GM19035 (cell line): ENCODE results near the gene ERC2.

Experiments used
- ATAC-seq: cut with Tn5 transposase; IDR thresholded peaks from one replicate; pipeline ENCODE4 v1.9.1; 2021; ENCODE audit not compliant: unreplicated experiment

The ERC2 gene

DNA sequence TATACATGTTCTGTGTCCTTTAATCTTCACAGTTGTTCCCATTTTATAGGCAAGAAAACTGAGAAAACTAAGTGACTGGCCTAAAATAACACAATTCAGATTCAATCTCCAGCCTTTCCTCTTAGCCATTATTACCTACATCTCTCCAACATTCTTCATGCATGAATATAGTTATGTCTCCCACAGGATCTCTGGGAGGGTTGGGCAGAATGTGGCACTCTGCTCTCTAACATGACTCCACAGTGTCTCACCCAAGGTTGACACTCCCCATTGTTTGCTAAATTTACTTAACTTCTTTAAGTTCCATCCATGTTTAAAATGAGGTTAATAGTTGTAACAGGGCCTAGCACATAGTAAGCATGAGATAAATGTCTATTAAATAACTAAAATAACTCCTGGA lies 276.3 kb downstream of the ERC2 start:
- no peak for ATAC-seq

DNA sequence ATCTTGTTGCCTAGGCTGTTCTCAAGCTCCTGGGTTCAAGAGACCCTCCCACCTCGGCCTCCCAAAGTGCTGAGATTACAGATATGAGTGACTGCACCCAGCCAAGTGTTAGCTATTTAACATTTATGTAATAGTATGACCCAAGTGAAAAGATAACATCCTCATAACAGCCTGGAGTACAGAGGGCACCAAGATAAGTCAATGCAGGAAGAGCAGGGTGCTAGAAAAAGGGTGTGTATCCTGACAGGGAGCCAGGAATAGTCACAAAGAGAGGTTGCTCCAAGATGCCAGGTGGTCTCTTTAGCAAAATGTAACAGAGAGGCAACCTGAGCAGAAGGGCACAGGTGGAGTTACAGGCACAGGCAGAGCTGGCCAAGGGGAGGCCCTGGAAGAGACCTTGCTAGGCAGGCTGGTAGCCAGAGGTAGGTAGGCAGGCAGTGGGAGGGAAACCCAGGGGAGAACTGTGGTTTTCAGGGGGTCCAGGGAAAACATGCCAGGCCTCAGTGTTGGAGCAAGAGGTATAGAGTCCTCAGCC lies 277.4 kb downstream of the ERC2 start:
- ATAC-seq, result no peak

DNA sequence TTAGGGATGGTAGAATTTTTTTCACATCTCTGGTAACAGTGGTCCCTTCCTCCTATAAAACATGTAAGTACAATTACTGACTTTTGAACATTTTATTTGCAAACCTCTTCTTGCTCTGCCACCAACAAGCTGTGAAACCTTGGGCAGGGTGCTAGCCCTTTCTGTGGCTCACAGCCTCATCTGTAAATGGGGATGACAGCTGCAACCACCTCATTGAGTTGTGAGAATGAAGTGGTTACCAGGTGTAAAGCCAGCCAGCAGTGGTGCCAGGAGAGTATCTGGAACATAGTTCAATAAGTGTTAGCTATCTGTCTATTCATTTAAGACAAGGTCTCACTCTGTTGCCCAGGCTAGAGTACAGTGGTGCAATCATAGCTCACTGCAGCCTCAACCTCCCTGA lies 278.1 kb downstream of the ERC2 start:
- no peak for ATAC-seq

DNA sequence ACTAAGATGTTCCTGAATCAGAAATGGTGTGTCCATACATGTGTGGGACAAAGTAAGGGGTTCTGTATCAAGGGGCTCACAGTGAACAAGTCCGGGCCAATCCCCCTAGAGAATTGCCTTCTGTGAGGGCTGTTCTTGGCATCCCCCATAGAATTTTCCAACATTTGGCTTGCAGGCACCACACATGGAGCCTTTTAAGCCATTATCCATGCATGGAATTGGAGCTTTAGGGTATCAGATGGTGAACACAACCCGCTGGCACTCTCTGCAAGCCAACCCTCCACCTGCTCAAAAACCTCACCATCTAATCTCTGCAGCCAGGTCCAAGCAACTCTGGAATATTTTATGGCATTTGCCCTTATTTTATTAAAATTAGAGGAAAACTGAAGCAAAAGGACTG lies 278.7 kb downstream of the ERC2 start:
- no peak for ATAC-seq

DNA sequence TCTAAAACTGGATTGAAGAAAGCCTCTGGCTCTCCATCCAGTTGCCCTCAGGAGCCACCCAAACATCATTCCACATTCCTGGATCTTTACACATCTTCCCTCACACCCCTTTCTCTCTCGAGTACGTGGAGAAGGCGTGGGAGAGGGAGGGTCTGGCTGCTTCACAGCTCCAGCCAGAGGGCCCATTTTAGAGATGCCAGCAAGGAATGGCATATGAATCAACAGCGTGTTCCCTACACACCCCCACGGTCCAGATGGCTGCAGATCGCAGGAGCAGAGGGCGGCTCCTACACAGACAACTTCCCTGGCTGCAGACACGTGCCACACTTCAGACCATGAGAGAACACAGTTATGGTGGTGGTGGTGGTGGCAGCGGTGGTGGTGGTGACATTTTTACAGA lies 280.1 kb downstream of the ERC2 start:
- no peak for ATAC-seq

DNA sequence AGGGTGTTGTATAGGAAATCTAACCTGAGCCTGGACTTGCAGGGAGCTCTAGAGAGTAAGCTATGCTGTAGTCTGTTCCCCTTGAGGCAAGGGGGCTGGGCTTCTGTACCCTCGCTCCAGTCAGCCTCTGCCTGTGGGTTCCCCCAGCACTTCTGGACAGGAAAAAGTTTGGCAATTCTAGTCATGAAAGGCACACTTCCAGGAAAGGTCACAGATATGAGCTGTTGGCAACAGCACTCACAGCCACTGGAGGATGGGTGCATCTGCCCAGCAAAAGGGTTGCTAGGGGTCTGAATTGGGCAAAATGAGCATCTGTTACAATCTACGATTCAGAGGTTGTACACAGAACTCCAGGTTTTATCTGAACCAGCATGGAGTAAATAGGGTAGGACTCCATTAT lies 281.2 kb downstream of the ERC2 start:
- no peak for ATAC-seq

DNA sequence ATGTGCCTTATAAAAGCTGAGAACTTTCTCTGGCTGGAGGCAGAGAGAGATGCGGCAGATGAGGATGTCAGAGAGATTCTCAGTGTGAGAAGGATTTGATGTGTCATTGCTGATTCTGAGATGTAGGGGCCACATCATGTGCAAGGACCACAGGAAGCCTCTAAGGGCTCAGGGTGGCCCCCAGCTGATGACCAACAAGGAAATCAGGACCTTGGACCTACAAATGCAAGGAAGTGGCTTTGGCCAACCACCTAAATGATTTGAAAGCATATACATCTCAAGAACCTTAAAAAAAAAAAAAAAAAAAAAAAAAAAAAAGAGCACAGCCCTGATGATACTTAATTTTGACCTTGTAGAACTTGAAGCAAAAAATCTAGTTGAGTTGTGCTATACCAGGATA lies 282.4 kb downstream of the ERC2 start:
- no peak for ATAC-seq

DNA sequence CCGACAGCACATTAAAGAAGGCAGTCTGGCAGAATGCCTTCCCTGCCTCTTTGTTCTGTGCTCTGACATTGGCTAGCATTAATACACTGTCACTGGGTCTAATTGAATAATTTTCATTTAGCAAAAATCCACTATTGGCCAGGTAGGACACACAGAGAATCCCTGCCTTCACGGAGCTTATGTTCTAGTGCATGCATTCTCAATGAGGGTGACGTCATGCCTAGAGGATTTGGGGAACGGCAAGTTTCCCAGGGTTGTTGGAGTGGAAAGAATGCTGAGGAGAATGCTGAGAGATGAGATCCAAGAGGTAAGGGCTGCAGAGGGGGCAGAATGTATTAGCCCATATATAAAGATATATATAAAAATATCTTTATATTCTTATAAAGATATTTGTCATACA lies 284.7 kb downstream of the ERC2 start:
- ATAC-seq, result no peak

DNA sequence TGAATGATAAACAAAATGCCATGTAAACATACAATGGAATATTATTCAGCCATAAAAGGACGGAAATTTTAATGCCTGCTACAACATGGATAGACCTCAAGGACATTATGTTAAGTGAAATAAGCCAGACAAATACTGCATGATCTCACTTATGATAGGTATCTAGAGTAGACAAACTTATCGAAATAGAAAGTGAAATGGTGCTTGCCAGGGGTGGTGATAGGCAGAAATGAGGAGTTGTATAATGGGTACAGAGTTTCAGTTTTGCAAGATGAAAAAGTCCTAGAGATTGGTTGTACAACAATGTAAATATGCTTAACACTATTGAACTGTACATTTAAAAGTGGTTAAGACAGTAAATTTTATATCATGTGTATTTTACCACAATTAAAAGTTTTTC lies 287.8 kb downstream of the ERC2 start:
- ATAC-seq, result no peak

DNA sequence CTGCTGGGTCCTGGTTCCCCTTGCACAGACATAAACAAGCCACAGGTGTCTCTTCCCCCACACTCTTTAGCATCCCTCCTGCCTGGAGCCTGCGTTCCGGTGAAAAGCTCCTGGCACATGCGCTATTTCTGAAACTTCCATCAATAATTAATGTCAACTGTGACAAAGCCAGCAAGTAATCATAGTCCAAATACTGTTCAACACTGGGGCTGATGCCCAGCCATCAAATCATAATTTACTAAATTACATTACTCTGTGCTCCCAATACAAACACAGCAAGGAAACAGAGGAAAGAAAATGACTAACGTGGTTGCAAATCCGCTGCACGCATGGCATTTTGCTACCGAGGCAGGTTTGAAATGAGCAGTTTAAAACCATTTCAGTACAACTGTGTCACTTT lies 294.7 kb downstream of the ERC2 start:
- ATAC-seq, result no peak

DNA sequence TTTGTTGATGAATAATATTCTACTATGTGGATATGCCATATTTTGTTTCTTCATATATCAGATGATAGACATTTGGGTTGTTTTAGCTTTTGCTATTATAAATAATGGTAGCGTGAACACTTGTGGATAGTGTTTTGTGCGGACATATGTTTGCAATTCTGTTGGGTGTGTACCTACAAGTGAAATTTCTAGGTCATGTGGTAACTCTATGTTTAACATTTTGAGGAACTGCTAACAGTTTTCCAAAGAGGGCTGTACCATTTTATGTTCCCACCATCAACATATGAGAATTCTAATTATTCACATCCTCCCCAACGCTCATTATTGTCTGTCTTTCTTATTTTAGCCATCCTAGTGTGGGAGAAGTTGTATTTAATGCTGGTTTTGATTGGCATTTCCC lies 303.8 kb downstream of the ERC2 start:
- no peak for ATAC-seq

DNA sequence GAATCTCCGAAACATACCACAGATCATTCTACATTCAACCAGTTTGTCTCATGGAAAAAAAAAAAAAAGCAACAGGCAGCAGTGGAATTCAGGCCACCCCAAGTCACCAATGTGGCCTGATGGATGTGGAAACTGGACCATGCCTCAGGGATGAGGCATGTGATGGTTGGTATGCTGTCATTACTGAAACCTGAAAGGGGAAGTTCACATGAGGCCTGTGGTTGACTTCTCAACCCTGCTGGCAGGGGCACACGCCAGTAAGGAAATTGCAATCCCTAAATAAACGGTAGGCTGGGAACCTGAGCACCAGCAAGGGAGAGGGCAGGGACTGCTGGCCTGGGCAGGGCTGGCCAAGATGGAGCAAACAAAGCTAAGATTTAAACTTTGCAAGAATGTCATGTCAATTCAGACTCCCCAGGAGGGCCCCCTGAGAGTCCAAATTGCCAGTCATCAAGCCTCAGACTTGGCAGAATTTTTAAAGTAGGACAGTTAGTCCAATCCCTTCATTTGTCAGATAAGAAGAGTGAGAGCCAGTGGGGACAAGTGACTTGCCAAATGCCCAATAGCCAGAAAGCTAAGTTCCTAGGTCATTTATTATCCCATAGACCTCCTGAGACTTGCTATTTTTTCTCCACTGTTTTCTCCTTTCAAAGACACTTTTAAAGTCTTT lies 310.4 kb downstream of the ERC2 start:
- ATAC-seq, result peak; percentile 58

DNA sequence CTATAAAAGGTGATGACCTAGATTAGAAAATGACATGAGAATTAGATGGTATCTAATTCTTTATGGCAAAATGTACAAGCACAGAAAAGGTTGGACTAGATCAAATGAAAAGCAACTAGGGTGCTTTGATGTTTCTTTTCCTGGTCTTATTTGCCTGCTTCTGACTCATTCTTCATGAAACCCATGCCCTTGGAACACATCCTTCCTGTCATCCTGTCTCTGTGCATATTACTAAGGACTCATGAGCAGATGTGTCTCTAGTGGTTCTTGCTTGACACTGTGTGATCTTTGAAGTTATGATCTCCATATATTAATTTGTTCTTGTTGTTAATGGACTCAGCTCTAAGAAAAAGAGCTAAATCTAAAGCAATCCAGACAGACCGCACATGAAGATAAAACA lies 314.0 kb downstream of the ERC2 start:
- no peak for ATAC-seq

DNA sequence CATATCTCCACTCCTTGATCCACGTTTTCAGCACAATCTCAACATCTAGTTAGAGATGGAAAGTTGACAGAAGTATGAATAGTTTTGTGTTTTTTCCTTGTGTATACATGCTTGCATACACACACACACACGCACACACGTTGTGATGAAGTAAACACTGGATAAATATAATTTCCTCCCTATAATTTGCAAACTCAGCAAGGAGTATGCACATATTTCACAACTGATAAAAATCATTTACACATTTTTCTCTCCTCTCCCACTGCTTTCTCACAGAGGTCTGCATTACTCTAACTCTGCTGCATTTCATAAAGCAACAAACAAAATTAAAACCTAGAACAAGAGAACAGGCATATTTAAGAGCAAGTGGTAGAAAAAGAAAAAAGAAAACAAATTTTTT lies 320.9 kb downstream of the ERC2 start:
- ATAC-seq, result no peak

DNA sequence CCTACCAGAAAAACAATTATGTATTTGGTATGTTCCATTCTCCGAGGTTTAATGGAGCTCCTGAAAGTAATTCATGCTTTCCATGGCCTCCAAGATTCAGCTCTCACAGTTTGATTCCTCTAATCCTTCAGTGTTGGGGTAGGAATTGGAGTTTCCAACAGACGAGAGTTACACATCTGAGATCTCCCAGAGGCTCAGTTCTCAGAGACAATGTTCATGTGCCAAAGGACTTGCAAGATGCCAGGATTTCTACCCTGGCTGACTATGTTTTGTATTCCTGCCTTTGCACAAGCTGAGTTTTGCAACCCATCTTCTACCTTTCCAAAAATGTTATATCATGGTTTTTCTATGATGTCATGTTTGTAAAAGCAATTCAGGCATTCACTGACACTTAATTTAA lies 322.9 kb downstream of the ERC2 start:
- ATAC-seq, result no peak

DNA sequence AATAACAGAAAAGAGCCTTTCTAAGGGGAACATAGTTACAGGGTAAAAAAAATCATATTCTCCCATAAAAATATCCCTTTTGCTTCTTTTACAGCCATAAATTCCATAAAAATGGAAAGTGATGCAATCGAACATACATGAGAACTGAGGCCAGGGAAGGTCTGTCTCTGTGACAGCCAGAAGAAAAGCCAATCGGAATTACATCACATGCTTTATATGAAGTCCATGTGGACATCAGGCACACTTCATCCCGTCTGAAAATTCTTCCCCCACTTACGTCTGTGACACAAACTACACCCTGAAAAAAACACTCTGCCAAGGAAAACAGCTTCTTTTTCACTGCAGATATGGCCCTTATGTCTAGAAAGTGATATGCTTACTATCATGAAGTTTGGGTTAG lies 323.5 kb downstream of the ERC2 start:
- ATAC-seq, result no peak

DNA sequence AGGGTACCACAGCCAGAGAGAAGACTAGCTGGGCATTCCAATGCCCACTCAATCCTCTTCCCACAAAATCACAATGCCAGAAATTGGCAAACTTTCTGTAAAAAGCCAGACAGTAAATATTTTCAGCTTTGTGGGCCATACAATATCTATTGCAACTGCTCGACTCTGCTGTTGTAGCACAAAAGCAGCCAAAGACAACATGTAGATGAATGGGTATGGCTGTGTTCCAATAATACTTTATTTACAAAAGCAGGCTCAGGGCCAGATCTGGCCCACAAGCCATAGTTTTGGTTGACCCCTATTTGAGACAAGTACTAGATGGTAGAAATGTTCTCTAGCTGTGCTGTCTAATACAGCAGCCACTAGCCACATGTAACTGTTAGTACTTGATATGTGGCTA lies 330.9 kb downstream of the ERC2 start:
- no peak for ATAC-seq

DNA sequence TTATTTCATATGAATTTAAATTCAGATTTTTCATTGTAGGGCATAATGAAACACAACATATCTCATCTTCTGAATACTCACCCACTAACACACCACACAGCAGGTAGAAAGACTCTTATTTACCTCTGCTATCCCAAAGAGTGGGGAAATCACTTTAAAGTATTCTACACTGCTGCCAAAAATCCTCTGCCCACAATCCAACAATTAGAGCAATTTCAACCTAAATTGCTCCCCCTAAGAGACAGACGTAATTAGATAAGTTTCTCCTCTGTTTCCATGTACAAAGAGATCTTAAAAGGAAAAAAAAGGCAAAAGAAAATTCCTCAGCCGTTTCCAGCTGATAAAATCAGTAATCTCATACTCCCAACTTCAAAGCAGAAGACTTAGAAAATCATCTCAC lies 331.8 kb downstream of the ERC2 start:
- no peak for ATAC-seq

DNA sequence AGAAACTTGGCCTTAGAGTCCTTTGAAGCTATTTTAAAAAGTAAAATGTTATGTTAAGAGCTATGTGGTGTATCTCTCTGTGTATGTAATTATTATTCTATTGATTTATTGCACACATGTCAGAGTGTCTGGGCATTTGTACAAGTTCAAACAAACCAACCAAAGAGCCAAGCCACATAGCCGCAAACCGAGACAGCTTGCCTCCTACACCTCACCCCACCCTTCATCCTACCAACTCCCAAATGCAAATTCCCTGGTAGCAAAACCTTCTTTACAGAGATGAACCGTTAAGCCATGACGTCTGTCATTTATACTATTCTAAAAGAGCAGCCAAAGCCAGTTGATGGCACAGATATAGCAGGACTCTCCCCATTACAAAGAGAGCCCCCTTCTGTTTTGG lies 332.3 kb downstream of the ERC2 start:
- ATAC-seq, result no peak

DNA sequence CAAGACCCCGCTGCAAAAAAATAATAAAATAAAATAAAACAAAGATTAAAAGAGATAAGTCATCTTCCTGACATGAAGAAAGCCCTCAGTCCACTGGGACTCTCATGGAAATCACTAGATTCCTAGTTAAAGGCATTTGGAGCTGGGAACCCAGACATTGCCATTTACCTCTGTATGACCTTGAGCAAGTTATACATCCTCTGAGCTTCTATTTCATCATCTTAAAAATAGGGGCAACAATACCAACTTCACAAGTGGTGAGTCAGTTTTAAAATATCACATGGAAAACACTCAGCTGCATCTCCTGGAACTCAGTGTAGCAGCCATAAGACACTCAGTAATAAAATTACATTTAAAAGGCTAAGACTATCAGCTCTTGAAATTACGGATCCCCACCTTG lies 334.8 kb downstream of the ERC2 start:
- no peak for ATAC-seq

DNA sequence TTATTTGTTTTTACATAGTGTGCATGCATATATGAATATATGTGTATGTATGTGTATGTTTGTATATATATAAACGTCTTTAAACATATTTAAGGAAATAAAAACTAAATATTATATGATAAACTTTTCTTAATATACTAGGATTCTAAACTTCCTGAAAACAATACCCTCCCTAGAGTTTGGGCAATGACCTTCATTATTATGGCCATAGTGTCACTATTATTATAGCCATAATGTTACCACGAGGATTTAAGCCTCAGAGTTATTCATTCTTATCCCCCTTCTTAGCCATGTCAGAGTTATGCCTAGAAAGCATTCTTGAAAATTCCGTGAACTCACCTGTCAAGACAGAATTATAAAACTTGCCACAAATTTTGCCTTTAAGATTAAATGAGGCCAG lies 335.5 kb downstream of the ERC2 start:
- ATAC-seq, result no peak

DNA sequence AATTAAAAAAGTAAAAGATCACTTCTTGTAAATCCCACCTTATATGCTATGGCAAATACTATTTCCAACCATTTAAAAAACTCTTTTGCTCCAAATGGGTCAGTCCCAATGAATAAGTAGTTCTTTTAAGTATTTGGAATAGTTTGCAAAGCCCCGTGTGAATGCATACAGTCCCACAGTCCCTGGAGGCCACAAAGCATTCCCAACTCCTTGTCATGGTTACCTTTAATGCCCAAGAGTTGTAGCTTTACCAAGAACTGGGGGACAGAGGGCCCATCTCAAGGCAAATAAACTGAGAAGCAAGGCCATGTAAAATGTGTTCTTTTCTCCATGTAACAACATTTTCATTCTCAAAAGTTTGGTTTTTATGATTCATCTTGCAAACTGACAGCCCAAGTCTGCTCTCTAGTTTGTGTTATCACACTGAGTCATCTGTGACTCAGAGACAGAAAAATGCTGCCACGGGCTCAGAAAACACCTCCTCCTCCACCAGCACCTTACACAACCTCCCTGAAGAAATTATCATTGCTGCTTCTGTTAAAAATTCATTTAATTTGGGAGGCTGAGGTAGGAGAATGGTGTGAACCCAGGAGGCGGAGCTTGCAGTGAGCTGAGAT lies 336.2 kb downstream of the ERC2 start:
- no peak for ATAC-seq

DNA sequence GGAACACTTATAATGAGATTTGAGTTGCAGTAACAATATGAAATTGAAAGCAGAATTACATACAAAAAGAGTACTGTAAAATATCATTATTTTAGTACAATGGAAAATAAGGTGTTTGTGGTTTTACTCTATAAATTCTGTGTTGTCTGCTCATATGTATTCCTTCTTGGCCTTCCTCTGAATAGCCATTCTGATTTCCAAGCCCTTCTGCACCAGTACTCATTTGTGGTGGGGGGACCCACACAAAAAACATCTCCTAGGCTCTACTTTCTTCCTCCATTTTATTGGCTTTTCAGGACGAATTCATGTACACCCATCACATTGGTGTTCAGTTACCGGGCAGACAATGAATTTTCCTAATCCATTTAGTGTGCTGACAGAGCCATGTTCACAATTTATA lies 338.2 kb downstream of the ERC2 start:
- no peak for ATAC-seq
